HCT116 (cell line): ENCODE data around the gene ELAVL1. TPM values are rescaled to one million over a fixed set of nuclear protein-coding genes. Genes with fewer than 3 reads are reported as not detected.
A peak's percentile ranks its signal among the peaks of the same experiment; 100 is the strongest.

ENCODE experiments used
- ATAC-seq: fragments of 200-7000 bp; cut with Tn5 transposase; 2 replicates; pipeline ENCODE4 v1.9.1; 2020; ENCODE audit warnings: mild to moderate bottlenecking, moderate library complexity
- BruUV-seq: library from RNA; stranded (reverse); fragments of 400-500 nt; replicated peaks from 2 replicates; lab custom pipeline; 2021; lab: Mats Ljungman, UMichigan
- CTCF ChIA-PET: fragments of 300-600 bp; sonication (Branson Sonifier 250); formaldehyde crosslinking; loops from one replicate; lab custom pipeline; 2021; ENCODE audit warnings: antibody characterized with exemption; lab: Charles Lee
- POLR2A ChIA-PET: fragments of 300-600, 350-600 bp; sonication (Branson Sonifier 250); formaldehyde crosslinking; loops from one replicate; lab custom pipeline; 2021; ENCODE audit warnings: antibody characterized with exemption; lab: Charles Lee
- RAD21 ChIA-PET, 2 experiments: fragments of 300-600 bp; sonication (Branson Sonifier 250); formaldehyde crosslinking; loops; one replicate each; lab custom pipeline; 2023; ENCODE audit warnings: low total read pairs in 2 of 2; ENCODE audit not compliant: uncharacterized antibody in 2 of 2, unreplicated experiment in 2 of 2, low non-redundant PET in 1 of 2; lab: Charles Lee
- DNase-seq: peaks from one replicate; pipeline ENCODE4 v3.0.0-alpha.2; 2010; ENCODE audit warnings: low read depth, low spot score
- H2AFZ ChIP-seq: fragments of 200-600 bp; shearing (Covaris generic), sonication (generic); 2 replicates; pipeline ENCODE4 v1.6.1; 2017; ENCODE audit warnings: low read depth, mixed run types, mixed read lengths, antibody characterized with exemption, low read length; ENCODE audit not compliant: poor library complexity, severe bottlenecking
- H3K27ac ChIP-seq: 2 replicates; pipeline ENCODE4 v1.5.1; 2012; ENCODE audit warnings: low read depth, low read length
- H3K27me3 ChIP-seq: fragments of 200-600 bp; sonication (generic); 2 replicates; pipeline ENCODE4 v1.6.1; 2016; ENCODE audit warnings: mixed run types, low read length, mixed read lengths; ENCODE audit not compliant: insufficient read depth
- H3K36me3 ChIP-seq, 2 experiments: fragments of 200-500 bp in 1 of 2; fragments of 200-600 bp in 1 of 2; sonication (Bioruptor generic) in 1 of 2; sonication (generic) in 1 of 2; 2 replicates each; pipeline versions ENCODE4 v1.5.1 to v1.6.1; 2014 to 2016; ENCODE audit warnings: low read length in 2 of 2, inconsistent platforms in 1 of 2, mixed read lengths in 1 of 2, mixed run types in 1 of 2; ENCODE audit not compliant: insufficient read depth in 2 of 2, control insufficient read depth in 1 of 2
- H3K4me1 ChIP-seq, 2 experiments: fragments of 200-600 bp in 1 of 2; sonication (generic) in 1 of 2; 2 replicates each; pipeline versions ENCODE4 v1.5.1 to v1.6.1; 2012 to 2017; ENCODE audit warnings: low read length in 2 of 2, inconsistent platforms in 1 of 2, mild to moderate bottlenecking in 1 of 2, mixed read lengths in 1 of 2, mixed run types in 1 of 2, moderate library complexity in 1 of 2; ENCODE audit not compliant: insufficient read depth in 2 of 2, control insufficient read depth in 1 of 2
- H3K4me2 ChIP-seq: fragments of 200-600 bp; sonication (generic); 2 replicates; pipeline ENCODE4 v1.6.1; 2017; ENCODE audit warnings: mixed run types, low read length, mixed read lengths
- H3K4me3 ChIP-seq, 2 experiments: fragments of 200-600 bp in 1 of 2; sonication (generic) in 1 of 2; replicated peaks in 1 of 2; 2 replicates each; pipeline ENCODE4 v1.5.1; 2011 to 2016; ENCODE audit warnings: low read length in 2 of 2, control low read depth in 1 of 2, low read depth in 1 of 2, mild to moderate bottlenecking in 1 of 2, mixed read lengths in 1 of 2, mixed run types in 1 of 2
- H3K79me2 ChIP-seq: fragments of 200-600 bp; sonication (generic); 2 replicates; pipeline ENCODE4 v1.6.1; 2017; ENCODE audit warnings: mild to moderate bottlenecking, mixed run types, low read length, moderate library complexity, mixed read lengths; ENCODE audit not compliant: insufficient read depth
- H3K9ac ChIP-seq: fragments of 200-600 bp; sonication (generic); 2 replicates; pipeline ENCODE4 v1.6.1; 2016; ENCODE audit warnings: low read length, mixed read lengths
- H3K9me2 ChIP-seq: fragments of 200-600 bp; sonication (generic), shearing (Covaris generic); 2 replicates; pipeline ENCODE4 v1.6.1; 2017; ENCODE audit warnings: mixed run types, mild to moderate bottlenecking, moderate library complexity; ENCODE audit not compliant: insufficient read depth
- H3K9me3 ChIP-seq, 2 experiments: fragments of 200-500 bp in 1 of 2; fragments of 200-600 bp in 1 of 2; sonication (Bioruptor generic) in 1 of 2; sonication (generic) in 1 of 2; 2 replicates each; pipeline ENCODE4 v1.6.1; 2014 to 2017; ENCODE audit warnings: low read length in 2 of 2, mixed read lengths in 2 of 2, inconsistent platforms in 1 of 2, low read depth in 1 of 2, mild to moderate bottlenecking in 1 of 2, mixed run types in 1 of 2, moderate library complexity in 1 of 2; ENCODE audit not compliant: control insufficient read depth in 1 of 2, insufficient read depth in 1 of 2
- H4K20me1 ChIP-seq: fragments of 200-600 bp; sonication (generic), shearing (Covaris generic); 2 replicates; pipeline ENCODE4 v1.6.1; 2017; ENCODE audit warnings: mixed run types, mild to moderate bottlenecking, moderate library complexity; ENCODE audit not compliant: insufficient read depth
- ELF1 ChIP-seq: IDR thresholded peaks from 2 replicates; pipeline ENCODE4 v1.6.1; 2012; ENCODE audit warnings: low read depth, borderline replicate concordance
- EZH2phosphoT487 ChIP-seq: fragments of 200-600 bp; IDR thresholded peaks from 2 replicates; pipeline ENCODE4 v1.6.1; 2018; ENCODE audit warnings: antibody characterized with exemption, borderline replicate concordance
- FOSL1 ChIP-seq: IDR thresholded peaks from 2 replicates; pipeline ENCODE4 v1.6.1; 2012; ENCODE audit warnings: low read depth
- POLR2A ChIP-seq: IDR thresholded peaks from 2 replicates; pipeline ENCODE4 v1.7.0; 2011; ENCODE audit warnings: borderline replicate concordance; ENCODE audit not compliant: insufficient read depth, insufficient read length; ENCODE audit errors: extremely low read depth
- POLR2AphosphoS5 ChIP-seq: IDR thresholded peaks from 2 replicates; pipeline ENCODE4 v1.6.1; 2011; ENCODE audit warnings: mild to moderate bottlenecking, low read depth, low read length, moderate library complexity
- SP1 ChIP-seq: IDR thresholded peaks from 2 replicates; pipeline ENCODE4 v1.6.1; 2012; ENCODE audit warnings: low read depth
- SRF ChIP-seq: IDR thresholded peaks from 2 replicates; pipeline ENCODE4 v1.6.1; 2012; ENCODE audit warnings: low read depth
- YY1 ChIP-seq: IDR thresholded peaks from 2 replicates; pipeline ENCODE4 v1.6.1; 2011; ENCODE audit warnings: low read length, low read depth, moderate library complexity, mild to moderate bottlenecking; ENCODE audit not compliant: insufficient replicate concordance; ENCODE audit errors: extremely low read depth
- intact Hi-C: fragments of 100-400 bp; cut with micrococcal nuclease; formaldehyde crosslinking; loops from 2 replicates; pipeline ENCODE4 v1.10.0; 2022
- total RNA-seq: library from RNA; stranded (reverse); gene quantifications from one replicate; pipeline ENCODE4 v1.2.1, GENCODE V29; 2021; ENCODE audit not compliant: unreplicated experiment
- TF ChIP-seq, protein P1 (sequence below): IDR thresholded peaks from 2 replicates; pipeline ENCODE4 v1.6.1; 2012
- TF ChIP-seq, protein P2 (sequence below): IDR thresholded peaks from 2 replicates; pipeline ENCODE4 v1.6.1; 2012
- TF ChIP-seq, protein P3 (sequence below), 3 experiments: fragments of 200-600 bp in 1 of 3; sonication (generic) in 1 of 3; IDR thresholded peaks in 2 of 3; conservative IDR thresholded peaks in 1 of 3; 2 replicates each; pipeline ENCODE4 v1.5.1; 2012 to 2017; ENCODE audit warnings: low read depth in 2 of 3, low read length in 2 of 3, antibody characterized with exemption in 1 of 3, borderline replicate concordance in 1 of 3, control low read depth in 1 of 3, mild to moderate bottlenecking in 1 of 3, mixed read lengths in 1 of 3, mixed run types in 1 of 3, moderate library complexity in 1 of 3; ENCODE audit not compliant: insufficient read depth in 1 of 3

Gene ELAVL1
- total RNA-seq, 1 experiment from 2014 or later = 134 TPM

DNA sequence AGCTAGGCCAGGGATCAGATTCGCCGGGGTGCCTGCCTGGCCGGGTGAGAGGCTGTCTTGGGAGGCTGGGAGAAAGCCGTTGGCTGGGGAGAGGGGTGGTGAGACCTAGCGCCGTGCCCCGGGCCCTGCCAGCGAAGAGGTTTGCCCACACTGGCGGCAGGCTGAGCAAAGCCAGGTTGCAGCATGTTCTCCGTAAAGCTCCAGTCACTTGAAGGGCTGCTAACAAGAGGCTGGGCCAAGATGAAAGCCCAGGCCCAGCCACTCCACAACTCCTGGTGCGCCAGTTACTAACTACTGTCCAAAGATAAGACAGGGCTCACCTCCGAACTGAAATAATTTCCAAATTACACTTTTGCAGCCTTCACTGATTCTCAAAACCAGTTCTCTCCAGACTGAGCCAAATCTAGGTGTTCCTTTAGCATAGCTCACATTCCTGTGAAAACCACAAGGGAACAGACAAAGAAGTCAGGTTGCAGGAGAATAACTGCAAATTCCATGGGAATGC, 16.3 kb downstream of the ELAVL1 start:
- H3K4me1 ChIP-seq = peaks cover 7% of the 10 kb centered on the region in 2 experiments; a peak in 3 of 4 replicates

More for the DNA sequence above, 16.3 kb downstream of the ELAVL1 start:
- H3K9me3 ChIP-seq = no peaks in the 10 kb centered on the region
- no peak overlapping the region for H2AFZ ChIP-seq
- peak overlapping the region; percentile 33 for H3K27ac ChIP-seq
- ATAC-seq (peak; percentile 52; the same call in 1 of the 2 replicates), DNase-seq (no peak)
- TF ChIP-seq SRF (no peak), SP1 (no peak), ELF1 (no peak), EZH2phosphoT487 (no peak), POLR2A (no peak), POLR2AphosphoS5 (no peak), YY1 (no peak), FOSL1 (no peak)
- TF ChIP-seq, protein P1, sequence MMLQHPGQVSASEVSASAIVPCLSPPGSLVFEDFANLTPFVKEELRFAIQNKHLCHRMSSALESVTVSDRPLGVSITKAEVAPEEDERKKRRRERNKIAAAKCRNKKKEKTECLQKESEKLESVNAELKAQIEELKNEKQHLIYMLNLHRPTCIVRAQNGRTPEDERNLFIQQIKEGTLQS = no peak
- TF ChIP-seq, protein P2, sequence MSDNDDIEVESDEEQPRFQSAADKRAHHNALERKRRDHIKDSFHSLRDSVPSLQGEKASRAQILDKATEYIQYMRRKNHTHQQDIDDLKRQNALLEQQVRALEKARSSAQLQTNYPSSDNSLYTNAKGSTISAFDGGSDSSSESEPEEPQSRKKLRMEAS = no peak
- TF ChIP-seq, protein P3, sequence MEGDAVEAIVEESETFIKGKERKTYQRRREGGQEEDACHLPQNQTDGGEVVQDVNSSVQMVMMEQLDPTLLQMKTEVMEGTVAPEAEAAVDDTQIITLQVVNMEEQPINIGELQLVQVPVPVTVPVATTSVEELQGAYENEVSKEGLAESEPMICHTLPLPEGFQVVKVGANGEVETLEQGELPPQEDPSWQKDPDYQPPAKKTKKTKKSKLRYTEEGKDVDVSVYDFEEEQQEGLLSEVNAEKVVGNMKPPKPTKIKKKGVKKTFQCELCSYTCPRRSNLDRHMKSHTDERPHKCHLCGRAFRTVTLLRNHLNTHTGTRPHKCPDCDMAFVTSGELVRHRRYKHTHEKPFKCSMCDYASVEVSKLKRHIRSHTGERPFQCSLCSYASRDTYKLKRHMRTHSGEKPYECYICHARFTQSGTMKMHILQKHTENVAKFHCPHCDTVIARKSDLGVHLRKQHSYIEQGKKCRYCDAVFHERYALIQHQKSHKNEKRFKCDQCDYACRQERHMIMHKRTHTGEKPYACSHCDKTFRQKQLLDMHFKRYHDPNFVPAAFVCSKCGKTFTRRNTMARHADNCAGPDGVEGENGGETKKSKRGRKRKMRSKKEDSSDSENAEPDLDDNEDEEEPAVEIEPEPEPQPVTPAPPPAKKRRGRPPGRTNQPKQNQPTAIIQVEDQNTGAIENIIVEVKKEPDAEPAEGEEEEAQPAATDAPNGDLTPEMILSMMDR (IDR thresholded peaks at IDR 0.05 in 2 of 3, conservative IDR thresholded peaks at IDR 0.05 in 1 of 3; ENCODE audit: borderline replicate concordance in 1 of 3, insufficient read depth in 1 of 3, low read depth in 2 of 3, low read length in 2 of 3) = no peak
- H3K9ac ChIP-seq = no peak overlapping the region
- peaks cover 34 to 71% of the 10 kb centered on the region in 2 experiments; a peak in 3 of 4 replicates for H3K36me3 ChIP-seq
- peaks cover 21% of the 10 kb centered on the region; the same call in 1 of the 2 replicates for H4K20me1 ChIP-seq
- H3K4me2 ChIP-seq = no peak overlapping the region
- H3K4me3 ChIP-seq = no peak overlapping the region
- POLR2A ChIA-PET = no interaction called here
- H3K79me2 ChIP-seq = peaks cover 97% of the 10 kb centered on the region
- no peaks in the 10 kb centered on the region for H3K27me3 ChIP-seq
- intact Hi-C loops = no loop called here
- H3K9me2 ChIP-seq = no peaks in the 10 kb centered on the region
- RAD21 ChIA-PET = no interaction called here
- BruUV-seq = TSS peak; percentile 14
- CTCF ChIA-PET = interaction anchor here (3.0 kb wide), 1 partner anchor 13 kb away, joined by 11 read pairs; no protein-coding TSS in a partner anchor
